Activated T-helper 9 cell treated with anti-CD3 and anti-CD28 coated beads, Interleukin-2, amount 50 U/mL, for 16 hours (primary cell): ENCODE results near the gene ACAD9.
"Not testable (repeated sequence)": the region's sequence is repeated elsewhere in the genome, so short reads cannot be mapped to it uniquely, and the experiment has no call there.

ENCODE experiments used
- DNase-seq: peaks from one replicate; pipeline ENCODE4 v3.0.0-alpha.2; 2020; ENCODE audit warnings: low read depth

Gene ACAD9

DNA sequence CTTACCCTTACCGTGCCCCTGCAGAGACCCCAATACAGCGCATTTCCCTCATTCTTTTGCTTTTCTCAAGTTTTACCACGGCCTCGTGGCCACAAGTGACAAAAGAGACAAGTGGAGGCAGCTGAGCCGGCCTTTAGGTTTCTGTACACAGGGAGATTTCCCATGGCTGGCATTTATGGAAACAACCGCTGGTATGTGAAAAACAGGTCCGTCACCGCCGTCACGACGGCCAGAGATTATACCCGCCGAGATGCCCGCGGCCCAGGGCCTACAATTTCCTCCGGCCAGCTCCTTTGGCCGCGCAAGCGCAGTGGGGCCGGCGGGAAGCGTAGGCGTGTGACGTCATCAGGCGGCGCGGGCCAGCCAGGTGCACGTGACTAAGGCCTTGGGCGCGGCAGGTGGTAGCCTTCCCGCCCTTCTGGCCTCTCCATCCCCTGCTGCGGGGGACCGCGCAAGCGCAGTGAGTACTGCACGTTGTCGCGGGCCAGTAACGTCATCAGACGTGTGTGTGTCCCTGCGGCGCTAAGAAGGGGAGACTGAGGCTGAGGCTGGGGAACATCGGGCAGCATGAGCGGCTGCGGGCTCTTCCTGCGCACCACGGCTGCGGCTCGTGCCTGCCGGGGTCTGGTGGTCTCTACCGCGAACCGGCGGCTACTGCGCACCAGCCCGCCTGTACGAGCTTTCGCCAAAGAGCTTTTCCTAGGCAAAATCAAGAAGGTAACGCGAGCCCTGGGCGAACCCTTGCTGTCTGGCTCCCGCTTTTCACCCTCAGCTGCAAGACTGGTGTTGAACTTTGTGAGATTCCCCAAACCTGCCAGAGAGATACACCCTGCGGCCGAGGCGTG, at the start of gene ACAD9:
Gene ACAD9, plus strand, starts transcription at position 496 of the 845 bp plus-strand sequence. Its CDS starts 72 bp downstream, at position 568.
- peak; percentile 95 for DNase-seq

DNA sequence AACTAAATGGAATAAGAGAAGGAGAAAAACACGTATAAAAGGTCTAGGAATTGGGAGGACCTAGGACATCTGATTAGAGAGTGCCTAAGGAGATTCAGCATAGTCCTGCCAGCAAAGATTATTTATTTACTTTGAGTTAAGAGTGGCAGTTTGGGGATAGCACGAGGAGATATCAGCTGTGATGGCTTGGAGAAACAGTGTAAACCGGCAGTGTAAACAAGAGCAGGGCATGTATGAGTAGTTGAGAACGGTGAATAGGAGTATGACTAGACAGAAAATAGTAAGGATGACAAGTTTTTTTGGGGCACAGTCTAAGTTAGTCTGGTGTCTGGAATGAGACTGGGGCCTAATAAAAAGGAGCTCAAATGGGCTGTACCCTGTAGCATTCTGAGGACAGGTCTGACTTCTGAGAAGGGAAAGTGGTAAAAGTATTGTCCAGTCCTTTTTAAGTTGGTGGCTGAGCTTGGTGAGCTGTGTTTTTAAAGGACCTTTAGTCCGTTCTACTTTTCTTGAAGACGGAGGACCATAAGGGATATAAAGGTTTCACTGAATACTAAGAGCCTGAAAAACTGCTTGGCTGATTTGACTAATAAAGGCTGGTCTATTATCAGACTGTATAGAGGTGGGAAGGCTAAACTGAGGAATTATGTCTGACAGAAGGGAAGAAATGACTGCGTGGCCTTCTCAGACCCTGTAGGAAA, 49.3 kb upstream of the ACAD9 start:
- DNase-seq: not testable (repeated sequence)

DNA sequence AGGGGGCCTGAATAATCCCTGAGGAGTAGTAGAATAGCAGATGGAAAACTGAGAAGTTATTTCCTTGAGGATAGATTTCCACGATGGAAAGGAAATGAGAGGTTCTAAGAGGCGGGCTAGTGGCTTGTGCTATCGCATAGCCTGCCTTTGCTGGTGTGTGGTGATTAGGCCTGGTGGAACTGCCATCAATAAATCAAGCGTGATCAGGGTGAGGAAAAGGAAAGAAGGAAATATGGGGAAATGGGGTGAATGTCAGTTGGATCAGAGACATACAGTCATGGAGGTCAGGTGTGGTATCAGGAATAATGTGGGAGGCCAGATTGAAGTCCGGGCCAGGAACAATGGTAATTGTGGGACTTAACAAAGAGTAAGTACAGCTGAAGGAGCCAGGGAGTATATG, 48.7 kb upstream of the ACAD9 start:
- DNase-seq: not testable (repeated sequence)

DNA sequence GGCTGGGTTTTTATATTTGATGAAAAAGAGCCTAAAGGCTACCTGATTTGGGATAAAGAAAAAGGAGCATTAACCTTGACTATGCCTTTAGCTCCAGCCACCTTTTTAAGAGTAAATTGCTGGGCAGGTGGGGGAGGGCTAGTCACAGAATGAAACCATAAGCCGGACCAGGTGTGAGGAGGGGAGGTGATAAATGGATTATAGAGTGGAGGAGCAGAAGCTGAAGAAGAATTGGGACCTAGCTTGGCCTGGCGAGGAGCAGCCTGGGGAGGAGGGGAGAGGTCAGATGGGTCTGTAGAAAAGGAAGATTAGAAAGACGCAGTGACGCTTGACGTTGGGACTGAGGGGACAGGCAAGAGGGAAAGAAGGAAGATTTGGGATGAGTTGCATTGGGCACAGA, 46.4 kb upstream of the ACAD9 start:
- DNase-seq: not testable (repeated sequence)

DNA sequence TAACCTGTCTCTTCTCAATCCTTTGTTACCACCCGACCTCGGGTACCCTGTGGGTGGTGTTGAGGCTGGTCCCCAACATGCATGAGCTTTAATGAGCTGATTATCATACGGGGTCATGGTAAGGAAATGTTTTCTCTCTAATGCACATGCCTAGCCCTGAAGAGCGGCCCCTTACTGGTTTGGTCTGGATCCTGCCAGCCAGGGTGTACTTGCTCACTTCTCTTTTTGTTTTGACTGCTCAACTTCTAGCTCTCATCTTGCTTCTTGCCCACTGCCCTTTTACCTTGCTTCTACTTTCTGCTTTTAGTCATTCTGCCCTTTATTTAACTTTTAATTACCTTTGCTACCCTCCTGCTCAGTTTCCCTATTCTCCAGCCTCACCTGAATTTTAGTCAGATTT, 44.3 kb upstream of the ACAD9 start:
- no peak for DNase-seq

DNA sequence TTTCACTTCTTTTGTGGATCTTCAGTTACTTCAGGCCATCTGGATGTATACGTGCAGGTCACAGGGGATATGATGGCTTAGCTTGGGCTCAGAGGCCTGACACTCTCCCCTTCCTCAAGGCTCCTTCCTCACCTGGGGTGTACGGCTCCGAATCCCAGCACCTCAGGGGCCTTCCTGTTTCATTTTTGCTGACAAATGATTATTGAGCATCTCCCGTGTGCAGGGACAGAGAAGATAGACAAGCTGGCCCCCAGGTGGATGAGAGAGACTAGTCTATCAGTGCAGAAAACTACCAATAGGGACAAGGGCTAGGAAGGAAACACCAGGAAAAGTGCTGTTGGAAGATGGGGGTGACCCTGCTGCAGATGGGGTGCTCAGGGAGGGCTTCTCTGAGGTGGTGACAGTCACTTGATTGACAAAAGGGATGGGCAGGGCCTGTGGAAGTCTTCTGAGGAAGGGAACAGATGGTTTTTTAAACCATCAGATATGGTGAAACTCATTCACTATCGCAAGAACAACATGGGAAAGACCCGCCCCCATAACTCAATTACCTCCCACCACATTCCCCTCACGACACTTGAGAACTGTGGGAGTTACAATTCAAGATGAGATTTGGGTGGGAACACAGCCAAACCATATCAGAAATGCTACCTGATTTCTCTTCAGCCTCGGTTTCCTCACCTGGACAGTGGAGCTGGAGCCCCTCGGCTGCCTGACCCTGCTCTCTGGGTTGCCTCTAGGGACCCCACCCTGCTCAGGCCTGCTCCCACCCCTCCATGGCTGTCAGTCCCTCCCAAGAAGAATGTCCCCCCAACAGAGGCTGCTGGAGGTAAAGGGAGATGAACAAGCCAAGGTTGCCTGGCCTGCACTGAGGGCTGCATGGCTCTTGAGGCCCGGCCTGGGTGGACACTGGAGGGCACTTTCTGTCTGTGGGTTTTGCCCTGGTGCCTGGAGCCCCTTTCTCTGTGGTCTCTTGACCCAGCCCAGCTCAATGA, 37.2 kb upstream of the ACAD9 start:
- no peak for DNase-seq

DNA sequence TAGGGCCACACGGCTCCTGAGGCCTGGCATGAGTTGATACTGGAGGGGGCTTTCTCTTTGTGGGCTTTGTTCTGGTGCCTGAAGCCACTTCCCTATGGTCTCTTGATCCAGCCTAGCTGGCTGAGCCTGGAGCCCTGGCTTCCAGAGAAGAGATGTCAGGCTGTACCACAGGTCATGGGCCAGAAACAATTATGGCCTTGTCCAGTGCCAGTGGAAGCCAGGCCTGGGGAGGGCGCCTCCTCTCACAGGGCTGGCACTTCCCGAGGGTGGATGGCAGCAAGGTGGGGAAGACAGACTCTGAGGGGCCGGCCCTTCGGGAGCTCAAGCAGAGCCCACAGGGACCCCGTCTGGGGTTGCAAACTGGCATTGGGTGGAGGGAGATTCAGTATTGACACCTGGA, 34.9 kb upstream of the ACAD9 start:
- DNase-seq: no peak

DNA sequence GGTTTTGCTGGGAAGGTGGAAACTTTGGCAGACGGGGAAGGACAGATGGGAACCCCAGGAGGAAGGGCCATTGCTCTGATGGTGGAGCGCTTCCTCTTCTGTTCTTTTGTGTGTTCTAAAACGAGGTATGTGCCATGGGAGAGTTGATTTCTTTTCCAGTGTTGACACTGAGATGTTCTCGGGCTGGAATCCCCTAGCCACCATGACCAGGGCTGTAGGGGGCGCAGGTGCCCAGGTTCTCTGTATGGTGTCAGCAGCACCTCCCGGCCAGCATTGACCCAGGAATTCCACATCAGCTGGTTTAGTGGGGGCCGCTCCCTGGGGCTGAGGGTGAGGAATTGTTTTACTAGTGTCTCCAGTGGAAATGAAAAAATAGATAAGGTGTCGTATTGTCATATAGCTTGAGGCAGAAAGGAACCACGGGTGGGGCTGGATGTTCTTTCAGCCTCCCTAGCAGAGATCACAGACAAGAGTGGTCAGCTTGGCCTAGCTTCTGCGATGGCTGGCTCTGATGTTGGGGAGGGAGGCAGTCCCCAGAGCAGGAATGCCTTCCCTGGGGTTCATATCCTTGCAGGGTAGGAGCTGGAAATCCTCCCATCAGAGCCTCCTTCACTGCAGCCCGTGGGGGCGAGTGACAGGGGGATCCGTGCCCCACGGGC, 34.2 kb upstream of the ACAD9 start:
- DNase-seq: no peak

DNA sequence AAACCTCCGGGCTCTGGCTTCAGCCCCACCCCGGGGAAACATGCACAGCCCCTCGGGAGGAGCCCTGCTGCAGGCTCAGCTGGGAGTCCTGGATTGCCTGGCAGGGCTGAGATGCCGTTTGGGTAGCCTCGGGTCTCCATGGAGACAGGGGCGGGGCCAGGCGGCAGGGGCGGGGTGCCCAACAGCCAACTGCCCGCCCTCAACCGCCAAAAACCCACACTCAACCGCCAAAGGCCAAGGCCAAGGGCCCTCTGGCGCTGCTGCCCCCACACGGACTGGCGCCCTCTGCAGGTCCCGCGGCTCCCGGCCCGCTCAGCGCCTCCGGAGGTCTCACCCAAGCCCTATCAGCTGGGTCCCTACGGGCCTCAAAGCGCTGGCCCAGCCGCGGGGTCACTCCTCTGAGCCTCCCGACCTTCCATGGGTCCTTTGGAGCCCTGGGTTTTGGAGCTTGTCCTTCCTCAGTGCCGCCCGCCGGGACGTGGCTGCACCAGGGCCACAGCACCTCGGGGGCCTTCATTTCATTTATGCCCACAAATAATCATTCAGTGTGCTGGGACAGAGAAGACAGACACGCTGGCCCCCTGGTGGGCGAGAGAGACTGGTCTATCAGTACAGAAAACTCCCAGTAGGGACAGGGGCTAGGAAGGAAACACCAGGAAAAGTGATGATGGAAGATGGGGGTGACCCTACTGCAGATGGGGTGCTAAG, 33.5 kb upstream of the ACAD9 start:
- DNase-seq: peak; percentile 70

DNA sequence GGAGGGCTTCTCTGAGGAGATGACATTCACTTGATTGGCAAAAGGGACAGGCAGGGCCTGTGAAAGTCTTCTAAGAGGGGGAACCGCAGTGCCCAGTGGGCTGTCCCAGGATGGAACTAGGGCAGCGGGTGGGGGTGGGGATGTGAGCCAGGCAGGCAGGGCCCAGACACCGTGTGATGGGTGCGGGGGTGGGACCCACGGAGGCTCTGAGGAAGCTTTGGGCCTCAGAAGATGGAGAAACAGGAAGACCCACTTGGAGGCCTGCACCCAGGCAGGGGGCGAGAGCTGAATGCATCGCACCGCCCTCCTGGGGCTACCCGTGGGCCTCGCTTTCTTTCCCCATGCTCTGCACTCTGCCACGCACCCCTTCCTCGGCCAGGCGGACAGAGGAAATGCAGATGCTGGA, 32.9 kb upstream of the ACAD9 start:
- DNase-seq: no peak

DNA sequence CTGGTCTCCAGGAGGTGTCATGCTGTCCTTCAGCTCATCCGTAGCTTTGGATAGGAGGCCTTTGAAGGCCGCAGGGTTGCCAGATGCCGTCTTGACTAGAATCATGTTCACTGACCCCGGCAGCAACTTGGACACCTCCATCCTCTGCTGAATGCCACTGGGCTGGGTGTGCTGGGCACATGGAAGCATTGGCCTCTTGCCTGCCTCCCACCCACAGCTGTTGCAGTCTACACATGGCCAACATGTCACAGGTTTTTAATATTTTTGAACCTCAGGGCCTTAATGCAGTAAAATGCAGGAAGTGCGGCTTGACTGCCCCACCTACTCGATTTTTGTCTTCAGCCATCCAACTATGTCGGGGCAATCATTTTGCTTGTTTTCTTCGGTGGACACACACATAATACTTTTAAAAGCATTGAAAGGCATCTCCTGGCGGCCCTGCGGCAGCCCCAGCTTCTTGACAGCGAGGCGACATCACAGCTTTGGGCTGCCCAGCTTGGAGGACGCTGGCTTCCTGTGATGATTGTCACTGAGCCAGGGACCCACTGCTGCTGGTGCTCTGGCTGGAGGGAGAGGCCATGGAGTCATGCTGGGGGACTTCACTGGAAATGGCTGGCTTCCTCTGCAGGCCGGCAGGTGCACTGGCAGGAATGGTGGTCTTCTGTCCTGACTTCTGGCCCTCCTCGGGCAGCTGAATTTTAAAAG, 31.6 kb upstream of the ACAD9 start:
- no peak for DNase-seq

DNA sequence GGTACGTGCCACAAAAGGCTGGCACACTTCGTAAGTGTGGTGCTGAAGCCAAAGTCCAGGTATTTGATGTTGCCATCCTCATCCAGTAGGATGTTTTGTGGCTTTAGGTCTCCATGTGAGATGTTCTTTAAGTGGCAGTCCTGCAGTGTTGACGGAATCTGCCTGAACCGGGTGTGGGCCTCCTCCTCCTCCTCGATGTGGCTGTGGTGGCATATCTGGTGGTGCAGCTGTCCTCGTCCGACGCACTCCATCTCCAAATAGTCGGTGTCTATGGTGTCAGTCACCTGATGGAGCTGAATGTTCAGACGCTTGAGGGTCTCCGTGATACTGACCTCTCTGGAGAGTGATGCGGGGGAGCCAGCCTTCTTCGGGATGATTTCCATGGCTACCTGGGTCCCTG, 30.5 kb upstream of the ACAD9 start:
- no peak for DNase-seq

DNA sequence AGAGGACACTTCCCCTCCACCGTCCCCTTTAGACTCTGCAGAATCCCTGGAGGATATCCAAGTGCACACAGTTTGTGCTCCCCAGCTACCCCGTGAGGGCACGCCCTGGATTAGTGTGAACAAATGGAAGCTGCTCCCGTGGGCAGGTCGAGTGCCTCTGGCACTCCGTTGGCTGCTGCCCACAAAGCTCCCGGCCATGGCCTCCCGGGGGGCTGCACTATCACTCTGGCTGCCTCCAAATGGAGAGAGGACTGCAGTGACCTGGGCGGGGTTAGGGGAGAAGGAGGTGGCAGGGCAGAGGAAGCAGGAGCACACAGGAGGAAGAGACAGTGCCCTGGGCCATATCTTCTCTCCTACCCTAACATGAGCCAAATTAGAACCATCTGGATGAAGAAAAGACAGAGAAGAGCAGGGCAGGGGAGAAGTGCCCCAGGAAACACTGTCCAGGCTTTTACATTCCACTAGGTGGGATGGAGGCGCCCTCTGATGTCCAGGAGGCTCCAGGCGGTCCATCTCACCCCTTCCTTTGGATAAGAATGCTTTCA, 29.4 kb upstream of the ACAD9 start:
- no peak for DNase-seq

DNA sequence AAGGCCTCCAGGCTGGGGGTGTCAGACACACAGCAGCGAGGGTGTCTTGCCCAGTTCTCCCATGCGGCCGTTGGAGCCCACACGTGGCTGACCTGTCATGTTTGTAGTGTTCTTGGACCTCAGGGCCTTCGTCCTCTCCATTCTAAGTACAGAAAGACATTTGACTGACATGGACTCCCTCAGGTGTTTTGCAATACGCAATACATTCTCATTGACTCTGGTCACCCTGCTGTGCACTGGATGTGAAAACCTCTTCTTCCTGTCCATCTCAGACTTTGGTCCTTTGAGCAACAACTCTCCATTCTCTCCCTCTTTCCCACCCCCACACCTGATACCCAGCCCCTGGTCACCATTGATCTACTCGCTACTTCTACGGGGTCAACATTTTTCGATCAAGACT, 28.9 kb upstream of the ACAD9 start:
- DNase-seq: no peak

DNA sequence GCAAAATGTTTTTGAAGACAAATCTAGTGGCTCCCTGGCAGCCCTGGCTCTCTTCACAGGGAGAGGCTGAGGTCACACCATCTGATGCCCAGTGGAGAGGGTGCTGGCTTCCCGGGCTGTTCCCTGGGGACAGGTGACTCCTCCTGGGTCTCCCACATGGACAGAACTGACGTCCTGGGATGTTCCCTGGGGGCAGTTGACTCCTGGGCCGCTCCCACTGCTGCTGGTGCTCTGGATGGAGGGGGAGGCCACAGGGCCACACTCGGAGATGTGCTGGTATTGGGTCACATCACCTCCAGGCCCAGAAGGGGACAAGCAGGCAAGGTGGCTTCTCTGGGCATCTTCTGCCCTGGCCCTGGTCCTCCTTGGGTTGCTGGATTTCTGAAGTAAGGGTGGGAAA, 27.8 kb upstream of the ACAD9 start:
- no peak for DNase-seq

DNA sequence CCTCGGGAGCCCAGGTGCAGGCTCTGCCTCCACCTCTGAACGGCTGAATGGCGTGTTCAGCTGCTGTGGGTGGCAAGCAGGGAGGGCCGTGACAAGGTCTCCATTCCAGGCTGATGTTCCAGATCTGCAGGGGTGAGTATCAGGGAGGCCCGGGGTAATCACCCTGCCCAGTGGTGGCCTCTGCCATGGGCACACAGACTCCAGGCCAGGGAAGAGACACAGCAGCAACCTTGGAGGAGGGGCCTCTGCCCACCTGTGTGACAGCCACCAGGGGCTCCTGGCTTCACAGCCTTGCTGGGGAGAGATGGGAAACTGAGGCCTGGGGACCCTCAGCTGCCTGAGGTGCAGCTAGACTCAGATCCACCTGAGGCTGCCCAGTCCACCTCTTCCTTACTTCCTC, 25.6 kb upstream of the ACAD9 start:
- DNase-seq: no peak

DNA sequence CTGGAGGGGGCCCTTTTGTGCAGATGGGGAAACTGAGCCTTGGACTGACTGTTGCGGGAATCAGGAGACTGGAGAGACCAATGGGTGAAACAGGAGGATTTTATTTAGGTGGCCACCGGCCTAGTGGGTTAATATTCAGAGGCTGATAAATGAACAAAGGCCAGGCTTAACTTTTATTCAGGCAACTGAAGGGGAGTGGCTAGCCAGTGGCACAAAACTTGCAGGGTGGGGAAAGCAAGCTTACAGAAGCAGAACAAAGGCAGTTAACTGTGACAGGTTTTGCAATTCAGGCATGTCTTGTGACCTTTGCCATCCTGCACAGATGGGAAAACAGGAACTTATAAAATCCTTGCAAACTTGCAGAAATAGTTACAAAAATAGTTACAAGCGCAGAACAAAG, 24.9 kb upstream of the ACAD9 start:
- no peak for DNase-seq

DNA sequence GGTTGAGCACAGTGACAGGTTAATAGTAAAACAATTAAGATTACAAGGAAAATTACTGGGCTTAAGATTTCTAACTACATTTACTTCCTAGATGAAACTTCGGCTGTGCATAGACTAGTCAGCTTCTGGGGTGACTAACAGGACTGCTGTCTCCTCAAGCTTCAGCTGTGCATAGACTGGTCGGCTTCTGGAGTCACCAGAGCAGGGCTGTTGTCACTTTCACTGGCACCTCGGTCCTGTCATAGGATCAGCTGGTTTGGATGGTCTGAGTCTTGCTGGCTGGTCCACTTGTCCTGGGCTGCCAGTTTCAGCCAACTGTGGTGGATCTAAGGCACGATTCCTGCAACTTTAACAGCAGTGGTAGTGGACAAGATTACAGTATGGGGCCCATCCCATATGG, 23.9 kb upstream of the ACAD9 start:
- no peak for DNase-seq

DNA sequence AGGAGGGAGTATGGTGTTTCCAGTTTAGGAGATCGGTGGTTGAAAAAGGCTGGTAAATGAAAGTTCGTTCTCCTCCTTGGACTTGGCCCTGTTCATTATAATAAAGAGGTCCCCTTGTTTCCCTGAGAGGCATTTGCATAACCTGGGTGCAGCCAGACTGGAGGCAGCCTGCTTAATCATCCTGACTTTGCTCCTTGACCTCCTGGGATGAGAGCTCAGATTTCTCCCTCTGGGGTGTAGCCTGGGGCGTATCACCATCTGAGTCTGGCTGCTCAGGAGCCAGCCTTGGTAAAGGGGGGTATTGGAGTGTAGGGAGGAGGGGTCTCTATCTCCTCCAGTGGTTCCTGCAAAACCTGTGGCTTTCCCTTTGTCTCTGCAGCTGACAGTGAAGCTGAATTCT, 21.3 kb upstream of the ACAD9 start:
- DNase-seq: no peak

DNA sequence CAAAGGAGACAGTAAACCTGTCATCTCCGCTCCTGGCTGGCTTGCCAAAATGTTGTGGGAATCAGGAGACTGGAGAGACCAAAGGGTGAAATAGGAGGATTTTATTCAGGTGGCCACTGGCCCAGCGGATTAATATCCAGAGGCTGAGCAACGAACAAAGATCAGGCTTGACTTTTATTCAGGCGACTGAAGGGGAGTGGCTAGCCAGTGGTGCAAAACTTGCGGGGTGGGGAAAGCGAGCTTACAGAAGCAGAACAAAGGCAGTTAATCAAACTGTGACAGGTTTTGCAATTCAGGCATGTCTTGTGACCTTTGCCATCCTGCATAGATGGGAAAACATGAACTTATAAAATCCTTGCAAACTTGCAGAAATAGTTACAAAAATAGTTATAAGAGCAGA, 19.8 kb upstream of the ACAD9 start:
- DNase-seq: no peak
